Stimulated activated CD4-positive, alpha-beta T cell treated with anti-CD3 and anti-CD28 coated beads, Interleukin-15, amount 100 ng/mL, for 24 hours (primary cell): ENCODE measurements around the gene BAIAP2.

Source experiments
- DNase-seq: peaks from one replicate; pipeline ENCODE4 v3.0.0-alpha.2; 2020

The BAIAP2 gene

GRCh38 chr17:81037798-81038733 lies 3.1 kb downstream of the BAIAP2 start:
- no peak for DNase-seq

- no peak for DNase-seq
These were observed 4.1 kb downstream of the BAIAP2 start for GRCh38 chr17:81039096-81039495.

GRCh38 chr17:81039854-81040758 lies 5.2 kb downstream of the BAIAP2 start:
- no peak for DNase-seq

- peak; percentile 36 for DNase-seq
These were observed 5.9 kb downstream of the BAIAP2 start for GRCh38 chr17:81040791-81041337.

- DNase-seq, result no peak
These were observed 7.7 kb downstream of the BAIAP2 start for GRCh38 chr17:81042606-81043005.

- no peak for DNase-seq
These were observed 8.4 kb downstream of the BAIAP2 start for GRCh38 chr17:81043319-81043724.

GRCh38 chr17:81043725-81044427 lies 8.9 kb downstream of the BAIAP2 start:
- DNase-seq, result no peak

- no peak for DNase-seq
These were observed 9.4 kb downstream of the BAIAP2 start for GRCh38 chr17:81044428-81044763.

GRCh38 chr17:81044764-81045589 lies 10.0 kb downstream of the BAIAP2 start:
- DNase-seq, result no peak

GRCh38 chr17:81045590-81046095 lies 10.7 kb downstream of the BAIAP2 start:
- no peak for DNase-seq

GRCh38 chr17:81046132-81046769 lies 11.3 kb downstream of the BAIAP2 start:
- DNase-seq, result no peak

GRCh38 chr17:81046770-81047359 lies 11.9 kb downstream of the BAIAP2 start:
- no peak for DNase-seq

- DNase-seq, result no peak
These were observed 13.9 kb downstream of the BAIAP2 start for GRCh38 chr17:81048827-81049371.

GRCh38 chr17:81049372-81049911 lies 14.5 kb downstream of the BAIAP2 start:
- no peak for DNase-seq

- DNase-seq, result no peak
These were observed 15.1 kb downstream of the BAIAP2 start for GRCh38 chr17:81049973-81050551.

- DNase-seq, result no peak
These were observed 16.0 kb downstream of the BAIAP2 start for GRCh38 chr17:81050645-81051625.

GRCh38 chr17:81052199-81052997 lies 17.4 kb downstream of the BAIAP2 start:
- DNase-seq, result no peak
